PFSK-1 (cell line): Measurements from ENCODE around the gene PAFAH1B2.

ENCODE experiments used
- FOXP2 ChIP-seq: optimal IDR thresholded peaks from 2 replicates; pipeline ENCODE3; 2011; ENCODE audit warnings: borderline replicate concordance, control low read depth, inconsistent platforms; ENCODE audit not compliant: insufficient read depth; ENCODE audit errors: extremely low read length, extremely low read depth
- POLR2AphosphoS5 ChIP-seq: IDR thresholded peaks from 2 replicates; pipeline ENCODE4 v1.6.1; 2012; ENCODE audit warnings: low read depth, mild to moderate bottlenecking, control low read depth, low read length, moderate library complexity
- SIN3A ChIP-seq: IDR thresholded peaks from 2 replicates; pipeline ENCODE4 v1.6.1; 2012; ENCODE audit warnings: mild to moderate bottlenecking, low read length, moderate library complexity, borderline replicate concordance; ENCODE audit not compliant: insufficient read depth
- TAF1 ChIP-seq: IDR thresholded peaks from 2 replicates; pipeline ENCODE4 v1.6.1; 2012; ENCODE audit warnings: low read length, control low read depth, borderline replicate concordance; ENCODE audit not compliant: insufficient read depth
- TF ChIP-seq, protein P1 (sequence below), 2 experiments: IDR thresholded peaks; 2 replicates each; pipeline versions ENCODE4 v1.6.1 to v1.8.0; 2011 to 2012; ENCODE audit warnings: low read depth in 2 of 2, low read length in 2 of 2, control low read depth in 1 of 2, inconsistent platforms in 1 of 2, mild to moderate bottlenecking in 1 of 2, moderate library complexity in 1 of 2; ENCODE audit not compliant: insufficient read depth in 1 of 2

PAFAH1B2 gene

DNA sequence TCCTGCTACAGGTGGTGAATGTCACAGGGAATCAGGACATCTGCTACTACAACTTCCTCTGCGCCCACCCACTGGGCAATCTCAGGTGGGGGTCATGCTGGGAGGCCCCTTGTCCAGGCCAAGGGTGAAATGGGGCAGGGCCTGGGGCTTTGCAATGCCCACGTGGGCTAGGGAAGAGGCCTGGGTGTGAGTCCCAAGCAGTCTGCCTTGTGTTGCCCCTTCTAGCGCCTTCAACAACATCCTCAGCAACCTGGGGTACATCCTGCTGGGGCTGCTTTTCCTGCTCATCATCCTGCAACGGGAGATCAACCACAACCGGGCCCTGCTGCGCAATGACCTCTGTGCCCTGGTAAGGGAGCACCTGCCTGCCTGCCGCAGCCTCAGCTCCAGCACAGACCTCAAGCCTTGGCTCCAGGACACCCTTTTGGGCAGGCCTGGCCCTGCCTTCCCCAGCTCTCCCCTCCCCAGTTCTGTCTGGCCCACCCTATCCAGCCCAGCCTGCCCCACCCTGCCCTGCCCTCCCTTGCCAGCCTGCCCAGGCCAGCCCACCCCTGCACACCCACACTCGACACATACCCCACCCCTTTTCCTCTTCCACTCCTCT is 46.0 kb downstream of the PAFAH1B2 start:
- TF ChIP-seq SIN3A, result no peak
- no peak for TF ChIP-seq POLR2AphosphoS5
- no peak for TF ChIP-seq TAF1
- TF ChIP-seq, protein P1, sequence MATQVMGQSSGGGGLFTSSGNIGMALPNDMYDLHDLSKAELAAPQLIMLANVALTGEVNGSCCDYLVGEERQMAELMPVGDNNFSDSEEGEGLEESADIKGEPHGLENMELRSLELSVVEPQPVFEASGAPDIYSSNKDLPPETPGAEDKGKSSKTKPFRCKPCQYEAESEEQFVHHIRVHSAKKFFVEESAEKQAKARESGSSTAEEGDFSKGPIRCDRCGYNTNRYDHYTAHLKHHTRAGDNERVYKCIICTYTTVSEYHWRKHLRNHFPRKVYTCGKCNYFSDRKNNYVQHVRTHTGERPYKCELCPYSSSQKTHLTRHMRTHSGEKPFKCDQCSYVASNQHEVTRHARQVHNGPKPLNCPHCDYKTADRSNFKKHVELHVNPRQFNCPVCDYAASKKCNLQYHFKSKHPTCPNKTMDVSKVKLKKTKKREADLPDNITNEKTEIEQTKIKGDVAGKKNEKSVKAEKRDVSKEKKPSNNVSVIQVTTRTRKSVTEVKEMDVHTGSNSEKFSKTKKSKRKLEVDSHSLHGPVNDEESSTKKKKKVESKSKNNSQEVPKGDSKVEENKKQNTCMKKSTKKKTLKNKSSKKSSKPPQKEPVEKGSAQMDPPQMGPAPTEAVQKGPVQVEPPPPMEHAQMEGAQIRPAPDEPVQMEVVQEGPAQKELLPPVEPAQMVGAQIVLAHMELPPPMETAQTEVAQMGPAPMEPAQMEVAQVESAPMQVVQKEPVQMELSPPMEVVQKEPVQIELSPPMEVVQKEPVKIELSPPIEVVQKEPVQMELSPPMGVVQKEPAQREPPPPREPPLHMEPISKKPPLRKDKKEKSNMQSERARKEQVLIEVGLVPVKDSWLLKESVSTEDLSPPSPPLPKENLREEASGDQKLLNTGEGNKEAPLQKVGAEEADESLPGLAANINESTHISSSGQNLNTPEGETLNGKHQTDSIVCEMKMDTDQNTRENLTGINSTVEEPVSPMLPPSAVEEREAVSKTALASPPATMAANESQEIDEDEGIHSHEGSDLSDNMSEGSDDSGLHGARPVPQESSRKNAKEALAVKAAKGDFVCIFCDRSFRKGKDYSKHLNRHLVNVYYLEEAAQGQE (IDR thresholded peaks at IDR 0.05; ENCODE audit: insufficient read depth in 1 of 2, low read depth in 2 of 2, low read length in 2 of 2), result no peak
- TF ChIP-seq FOXP2, result no peak

DNA sequence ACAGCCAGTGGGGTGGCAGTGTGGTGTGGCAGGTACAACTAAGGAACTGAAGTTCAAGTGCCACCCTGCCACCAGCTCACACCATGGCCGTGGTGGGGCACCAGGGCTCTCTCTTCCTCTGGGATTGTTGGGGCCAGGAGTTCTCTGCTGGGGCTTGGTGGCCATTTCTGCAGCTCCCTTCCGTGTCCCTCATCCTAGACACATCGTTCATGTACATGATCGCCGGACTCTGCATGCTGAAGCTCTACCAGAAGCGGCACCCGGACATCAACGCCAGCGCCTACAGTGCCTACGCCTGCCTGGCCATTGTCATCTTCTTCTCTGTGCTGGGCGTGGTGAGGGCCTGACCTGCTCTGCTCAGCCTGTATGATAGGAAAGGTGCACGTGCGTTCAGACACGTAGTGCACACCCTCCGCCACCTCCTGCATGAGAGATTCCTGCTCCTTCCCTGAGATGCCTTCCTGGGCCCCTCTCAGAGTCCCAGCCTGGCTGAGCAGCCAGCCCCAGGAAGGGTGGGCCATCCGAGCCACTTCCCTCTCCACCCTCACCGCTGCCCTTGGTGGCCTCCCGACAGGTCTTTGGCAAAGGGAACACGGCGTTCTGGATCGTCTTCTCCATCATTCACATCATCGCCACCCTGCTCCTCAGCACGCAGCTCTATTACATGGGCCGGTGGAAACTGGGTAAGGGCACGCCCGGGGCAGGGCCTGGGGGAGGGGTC is 47.8 kb downstream of the PAFAH1B2 start:
- TF ChIP-seq SIN3A, result no peak
- TF ChIP-seq POLR2AphosphoS5, result no peak
- no peak for TF ChIP-seq FOXP2
- TF ChIP-seq TAF1, result no peak
- TF ChIP-seq, protein P1 (IDR thresholded peaks at IDR 0.05; ENCODE audit: insufficient read depth in 1 of 2, low read depth in 2 of 2, low read length in 2 of 2), result no peak

DNA sequence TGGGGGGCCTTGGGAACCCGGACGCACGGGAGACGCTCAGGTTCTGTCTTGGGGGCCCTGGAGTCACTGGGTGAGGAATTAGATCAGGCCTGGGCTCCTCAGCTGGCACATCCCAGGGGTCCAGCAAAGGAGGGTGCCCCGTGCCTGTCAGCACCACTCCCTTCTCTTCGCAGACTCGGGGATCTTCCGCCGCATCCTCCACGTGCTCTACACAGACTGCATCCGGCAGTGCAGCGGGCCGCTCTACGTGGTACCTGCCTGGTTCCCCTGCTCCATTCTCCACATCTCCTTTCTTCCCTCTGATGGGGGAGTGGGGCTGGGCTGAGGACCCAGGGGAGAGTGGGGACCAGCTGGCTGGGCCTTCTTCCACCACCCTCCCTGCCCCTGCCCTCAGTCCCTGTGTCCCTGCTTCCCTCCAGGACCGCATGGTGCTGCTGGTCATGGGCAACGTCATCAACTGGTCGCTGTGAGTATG is 48.4 kb downstream of the PAFAH1B2 start:
- no peak for TF ChIP-seq SIN3A
- TF ChIP-seq TAF1, result no peak
- TF ChIP-seq POLR2AphosphoS5, result no peak
- TF ChIP-seq FOXP2, result no peak
- TF ChIP-seq, protein P1 (IDR thresholded peaks at IDR 0.05; ENCODE audit: insufficient read depth in 1 of 2, low read depth in 2 of 2, low read length in 2 of 2), result no peak

DNA sequence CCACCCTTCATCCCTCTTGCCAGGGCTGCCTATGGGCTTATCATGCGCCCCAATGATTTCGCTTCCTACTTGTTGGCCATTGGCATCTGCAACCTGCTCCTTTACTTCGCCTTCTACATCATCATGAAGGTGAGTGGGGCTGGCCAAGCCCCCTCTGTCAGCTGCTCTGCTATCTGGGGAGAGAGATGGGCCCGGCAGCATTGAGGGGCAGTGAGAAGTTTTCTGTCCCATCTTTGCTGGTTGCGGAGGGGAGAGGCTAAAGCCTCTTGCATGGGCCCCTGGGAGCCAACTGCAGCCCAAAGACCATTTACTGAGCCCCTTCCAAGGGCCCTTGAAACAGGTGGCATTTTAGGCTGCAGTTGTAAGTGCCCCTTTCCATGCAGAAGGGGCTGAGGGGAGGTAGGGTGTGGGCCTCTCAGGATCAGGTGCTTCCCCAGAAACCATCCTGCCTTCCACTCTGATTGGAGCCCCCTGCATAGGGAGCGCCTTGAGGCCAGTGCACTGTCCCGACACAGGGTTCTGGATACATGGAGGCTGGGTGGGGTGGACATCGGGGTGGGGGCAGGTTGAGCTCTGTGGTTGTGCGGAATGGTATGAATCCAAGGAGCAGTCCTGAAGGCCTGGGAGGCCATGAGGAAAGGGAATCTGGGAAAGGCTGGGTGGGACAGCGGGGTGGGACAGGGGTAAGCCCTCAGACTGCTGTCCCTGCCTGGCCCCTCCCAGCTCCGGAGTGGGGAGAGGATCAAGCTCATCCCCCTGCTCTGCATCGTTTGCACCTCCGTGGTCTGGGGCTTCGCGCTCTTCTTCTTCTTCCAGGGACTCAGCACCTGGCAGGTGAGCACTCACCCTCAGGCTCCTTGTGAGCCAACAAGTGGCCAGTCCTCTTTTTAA is 49.3 kb downstream of the PAFAH1B2 start:
- TF ChIP-seq, protein P1 (IDR thresholded peaks at IDR 0.05; ENCODE audit: insufficient read depth in 1 of 2, low read depth in 2 of 2, low read length in 2 of 2), result no peak
- no peak for TF ChIP-seq POLR2AphosphoS5
- TF ChIP-seq FOXP2, result no peak
- no peak for TF ChIP-seq SIN3A
- no peak for TF ChIP-seq TAF1
